ENCODE measurements around the gene CDC16.
"Not testable (repeated sequence)": the region's sequence is repeated elsewhere in the genome, so short reads cannot be mapped to it uniquely, and the experiment has no call there.

Gene CDC16

DNA sequence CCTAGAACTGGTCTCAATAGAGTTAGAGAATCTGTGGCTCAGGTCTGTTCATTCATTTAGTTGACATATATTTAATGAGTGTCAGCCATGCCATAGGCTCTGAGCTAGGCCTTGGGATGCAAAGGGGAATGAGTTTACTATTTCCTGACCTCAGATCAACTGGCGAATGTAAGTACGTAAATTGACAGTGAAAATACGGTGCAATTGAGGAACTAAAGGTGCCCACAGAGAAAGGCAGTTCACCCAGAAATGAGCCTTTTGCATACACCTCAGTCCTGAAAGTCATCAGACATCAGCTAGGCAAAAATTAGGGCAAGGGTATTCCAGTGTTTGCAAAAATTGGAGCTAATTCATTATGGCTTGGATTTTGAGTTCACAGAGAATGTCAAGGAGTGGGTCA lies 26.1 kb downstream of the CDC16 start:
- TF ChIP-seq, protein P1, sequence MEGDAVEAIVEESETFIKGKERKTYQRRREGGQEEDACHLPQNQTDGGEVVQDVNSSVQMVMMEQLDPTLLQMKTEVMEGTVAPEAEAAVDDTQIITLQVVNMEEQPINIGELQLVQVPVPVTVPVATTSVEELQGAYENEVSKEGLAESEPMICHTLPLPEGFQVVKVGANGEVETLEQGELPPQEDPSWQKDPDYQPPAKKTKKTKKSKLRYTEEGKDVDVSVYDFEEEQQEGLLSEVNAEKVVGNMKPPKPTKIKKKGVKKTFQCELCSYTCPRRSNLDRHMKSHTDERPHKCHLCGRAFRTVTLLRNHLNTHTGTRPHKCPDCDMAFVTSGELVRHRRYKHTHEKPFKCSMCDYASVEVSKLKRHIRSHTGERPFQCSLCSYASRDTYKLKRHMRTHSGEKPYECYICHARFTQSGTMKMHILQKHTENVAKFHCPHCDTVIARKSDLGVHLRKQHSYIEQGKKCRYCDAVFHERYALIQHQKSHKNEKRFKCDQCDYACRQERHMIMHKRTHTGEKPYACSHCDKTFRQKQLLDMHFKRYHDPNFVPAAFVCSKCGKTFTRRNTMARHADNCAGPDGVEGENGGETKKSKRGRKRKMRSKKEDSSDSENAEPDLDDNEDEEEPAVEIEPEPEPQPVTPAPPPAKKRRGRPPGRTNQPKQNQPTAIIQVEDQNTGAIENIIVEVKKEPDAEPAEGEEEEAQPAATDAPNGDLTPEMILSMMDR (IDR thresholded peaks at IDR 0.05; ENCODE audit: insufficient read depth, missing control alignments), result no peak
- no peak for FAIRE-seq
- no peak for DNase-seq (ENCODE audit: insufficient read length, low spot score)

DNA sequence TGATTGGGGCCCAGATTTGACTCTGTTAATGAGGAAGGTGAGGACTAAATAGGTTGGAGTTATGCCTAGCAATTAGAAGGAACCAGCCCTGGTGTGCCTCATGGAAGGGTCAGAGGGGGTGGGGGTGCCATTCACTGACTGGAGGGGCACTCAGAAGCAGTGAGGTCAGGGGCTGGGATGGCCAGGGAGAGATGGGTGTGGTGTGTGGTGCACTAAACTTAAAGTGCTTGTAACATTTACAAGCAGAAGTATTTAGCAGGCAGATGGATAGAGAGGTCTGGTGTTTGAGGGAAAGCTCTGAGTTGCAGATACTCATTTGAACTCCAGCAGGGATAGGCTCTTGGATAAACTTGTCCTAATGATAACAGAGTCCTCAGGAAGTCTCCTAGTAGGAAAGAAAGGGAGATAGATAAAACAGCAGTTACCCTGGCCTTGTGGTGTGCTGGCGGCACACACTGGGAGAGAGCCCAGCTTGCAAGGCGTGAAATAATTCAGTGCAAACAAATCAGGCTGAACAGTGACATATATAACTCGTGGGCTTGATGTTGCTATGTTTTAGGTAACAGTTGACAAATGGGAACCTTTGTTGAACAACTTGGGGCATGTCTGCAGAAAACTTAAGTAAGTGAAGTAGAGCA lies 26.8 kb downstream of the CDC16 start:
- TF ChIP-seq, protein P1 (IDR thresholded peaks at IDR 0.05; ENCODE audit: insufficient read depth, missing control alignments), result no peak
- no peak for FAIRE-seq
- DNase-seq (ENCODE audit: insufficient read length, low spot score), result no peak

DNA sequence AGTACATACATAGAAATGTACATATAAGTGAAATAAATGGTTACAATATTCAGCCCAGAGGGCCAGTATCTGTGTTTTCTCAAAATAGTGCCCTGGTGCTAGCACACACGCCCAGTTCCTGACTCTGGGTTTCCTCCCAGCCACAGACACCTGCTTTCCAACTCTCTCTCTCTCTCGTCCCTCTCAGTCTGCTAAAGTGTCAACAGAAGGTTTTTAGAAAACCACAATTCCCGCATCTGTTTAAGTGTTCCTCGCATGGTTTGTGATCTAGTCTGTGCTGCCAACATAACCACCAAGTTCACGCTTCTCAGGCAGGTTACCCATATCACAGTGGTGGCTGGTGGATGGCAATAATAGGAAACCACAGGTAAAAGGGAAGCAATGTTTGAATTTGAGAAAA lies 28.9 kb downstream of the CDC16 start:
- TF ChIP-seq, protein P1 (IDR thresholded peaks at IDR 0.05; ENCODE audit: insufficient read depth, missing control alignments), result no peak
- FAIRE-seq (no peak), DNase-seq (ENCODE audit: insufficient read length, low spot score) (no peak)

DNA sequence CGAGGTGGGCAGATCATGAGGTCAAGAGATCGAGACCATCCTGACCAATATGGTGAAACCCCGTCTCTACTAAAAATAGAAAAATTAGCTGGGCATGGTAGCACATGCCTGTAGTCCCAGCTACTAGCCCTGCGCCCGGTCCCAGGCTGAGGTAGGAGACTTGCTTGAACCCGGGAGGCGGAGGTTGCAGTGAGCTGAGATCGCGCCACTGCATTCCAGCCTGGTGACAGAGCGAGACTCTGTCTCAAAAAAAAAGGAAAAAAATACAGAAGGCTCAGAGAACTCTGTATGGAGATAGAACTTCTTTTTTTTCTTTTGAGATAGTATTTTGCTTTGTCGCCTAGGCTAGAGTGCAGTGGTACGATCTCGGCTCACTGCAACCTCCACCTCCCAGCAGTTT lies 29.6 kb downstream of the CDC16 start:
- not testable (repeated sequence) for DNase-seq (ENCODE audit: insufficient read length, low spot score); FAIRE-seq

DNA sequence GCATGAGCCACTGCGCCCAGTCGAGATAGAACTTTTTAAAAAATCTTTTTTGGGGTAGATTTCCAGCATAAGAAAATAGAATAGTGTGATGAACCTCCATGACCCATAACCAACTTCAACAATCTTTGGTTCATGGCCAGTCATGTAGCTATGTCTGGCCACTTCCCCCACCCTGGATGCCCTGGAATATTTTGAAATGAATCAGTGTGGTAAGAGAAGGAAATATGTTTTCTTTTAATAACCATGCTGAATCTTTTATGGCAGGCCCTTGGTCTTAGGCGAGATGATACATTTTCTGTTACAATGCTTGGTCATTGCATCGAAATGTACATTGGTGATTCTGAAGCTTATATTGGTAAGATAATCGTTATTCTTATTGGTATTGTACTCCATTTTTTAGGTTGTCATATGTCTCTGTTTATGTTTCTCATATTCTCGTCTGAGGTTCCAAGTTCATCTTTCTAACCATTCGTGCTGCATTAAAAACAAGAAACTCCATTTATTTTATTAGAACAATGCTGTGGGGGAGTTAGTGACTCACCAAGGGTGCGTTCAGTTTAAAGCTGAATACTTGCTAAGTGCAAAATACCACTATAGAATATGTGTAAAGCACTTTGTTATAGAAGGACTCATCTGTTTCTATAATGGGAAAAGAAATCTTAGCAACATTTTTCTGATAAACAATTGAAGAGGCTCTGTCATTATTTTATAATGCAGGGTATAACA lies 30.4 kb downstream of the CDC16 start:
- TF ChIP-seq, protein P1 (IDR thresholded peaks at IDR 0.05; ENCODE audit: insufficient read depth, missing control alignments), result no peak
- DNase-seq (ENCODE audit: insufficient read length, low spot score) (no peak), FAIRE-seq (no peak)

DNA sequence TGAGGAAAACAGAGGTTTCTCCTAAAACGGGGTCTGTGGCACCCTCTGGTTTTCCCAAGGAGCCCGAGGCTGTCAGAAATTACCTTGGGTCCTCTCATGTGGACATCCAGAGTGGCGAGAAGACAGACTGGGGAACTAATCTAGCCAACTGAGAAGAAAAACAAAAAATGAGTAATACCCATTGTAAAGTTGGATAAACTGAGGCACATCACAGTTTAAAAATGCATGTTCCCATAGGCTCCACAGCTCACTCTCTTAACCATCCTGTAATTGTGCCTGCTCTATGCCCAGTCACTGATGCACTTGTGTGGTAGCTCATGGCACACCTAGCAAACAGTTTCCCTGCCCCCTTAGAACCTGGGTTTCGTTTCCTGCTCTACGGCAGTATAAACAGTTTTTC lies 31.5 kb downstream of the CDC16 start:
- no peak for DNase-seq (ENCODE audit: insufficient read length, low spot score)
- TF ChIP-seq, protein P1 (IDR thresholded peaks at IDR 0.05; ENCODE audit: insufficient read depth, missing control alignments), result no peak
- FAIRE-seq, result no peak

DNA sequence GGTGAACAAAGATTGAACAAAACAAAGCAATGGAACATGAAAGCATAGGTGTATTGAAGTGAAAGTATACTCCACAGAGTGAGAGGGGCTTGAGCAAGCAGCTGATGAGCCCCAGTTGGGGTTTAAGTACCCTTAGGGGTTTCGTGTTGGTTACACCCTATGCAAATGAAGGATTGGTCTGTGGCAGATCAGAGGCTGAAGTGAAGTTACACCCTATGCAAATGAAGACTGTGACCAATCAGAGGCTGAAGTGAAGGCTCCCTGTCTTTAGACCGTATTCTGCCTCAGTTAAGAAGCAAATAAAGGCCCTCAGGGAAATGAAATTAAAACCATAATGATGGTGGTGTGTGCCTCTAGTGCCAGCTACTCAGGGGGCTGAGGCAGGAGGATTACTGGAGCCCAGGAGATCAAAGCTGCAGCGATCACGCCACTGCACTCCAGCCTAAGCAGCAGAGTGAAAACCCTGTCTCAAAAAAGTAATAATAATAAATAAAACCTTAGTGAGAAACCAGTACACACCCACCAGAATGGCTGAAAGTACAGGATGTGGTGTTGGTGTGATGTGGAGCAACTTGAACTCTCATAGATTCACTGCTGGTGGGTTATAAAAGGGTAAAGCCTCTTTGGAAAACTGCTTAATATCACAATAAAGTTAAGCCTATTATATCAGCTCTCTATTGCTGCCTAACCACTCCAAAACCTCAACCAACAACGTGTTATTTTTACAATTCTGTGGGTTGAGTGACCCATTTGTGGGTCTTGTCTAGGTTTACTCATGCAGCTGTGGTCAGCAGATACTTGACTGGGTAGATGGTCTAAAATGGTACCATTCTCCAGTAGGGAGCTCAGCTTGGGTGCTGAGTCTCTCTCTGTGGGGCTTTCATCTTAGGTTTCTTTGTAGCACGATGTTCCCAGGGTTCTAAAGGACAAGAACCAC lies 33.9 kb downstream of the CDC16 start:
- DNase-seq (ENCODE audit: insufficient read length, low spot score) (no peak), FAIRE-seq (no peak)
- TF ChIP-seq, protein P1 (IDR thresholded peaks at IDR 0.05; ENCODE audit: insufficient read depth, missing control alignments), result no peak
